H9 (cell line): ENCODE data around the gene GBP6. TPM values are rescaled to one million over a fixed set of nuclear protein-coding genes. Genes with fewer than 3 reads are reported as not detected.

Source experiments
- DNase-seq: peaks from one replicate; pipeline ENCODE4 v3.0.0-alpha.2; 2017
- H2AFZ ChIP-seq: one replicate; pipeline ENCODE4 v1.6.1; 2013; ENCODE audit warnings: mild to moderate bottlenecking, low read length, control low read depth, moderate library complexity
- H2AK5ac ChIP-seq: 2 replicates; pipeline ENCODE4 v1.6.1; 2013; ENCODE audit warnings: low read length, control low read depth, mixed read lengths; ENCODE audit not compliant: insufficient read length
- H2BK120ac ChIP-seq: one replicate; pipeline ENCODE4 v1.6.1; 2013; ENCODE audit warnings: low read depth, mild to moderate bottlenecking, low read length, control low read depth, inconsistent platforms; ENCODE audit not compliant: poor library complexity, severe bottlenecking
- H2BK12ac ChIP-seq: 2 replicates; pipeline ENCODE4 v1.6.1; 2013; ENCODE audit warnings: low read length, control low read depth, mixed read lengths, low read depth; ENCODE audit not compliant: insufficient read length
- H2BK15ac ChIP-seq: 2 replicates; pipeline ENCODE4 v1.6.1; 2013; ENCODE audit warnings: low read depth, low read length, control low read depth
- H2BK20ac ChIP-seq: one replicate; pipeline ENCODE4 v1.6.1; 2013; ENCODE audit warnings: low read depth, mild to moderate bottlenecking, low read length, control low read depth, inconsistent platforms; ENCODE audit not compliant: poor library complexity, severe bottlenecking
- H2BK5ac ChIP-seq: 2 replicates; pipeline ENCODE4 v1.6.1; 2013; ENCODE audit warnings: low read length, control low read depth, mixed read lengths; ENCODE audit not compliant: insufficient read length
- H3K14ac ChIP-seq: 2 replicates; pipeline ENCODE4 v1.6.1; 2013; ENCODE audit warnings: low read length, control low read depth; ENCODE audit not compliant: insufficient read depth
- H3K18ac ChIP-seq: 2 replicates; pipeline ENCODE4 v1.6.1; 2013; ENCODE audit warnings: low read depth, mild to moderate bottlenecking, mixed read lengths, low read length, control low read depth; ENCODE audit not compliant: insufficient read length
- H3K23ac ChIP-seq: 2 replicates; pipeline ENCODE4 v1.6.1; 2013; ENCODE audit warnings: low read length, control low read depth, mixed read lengths, low read depth; ENCODE audit not compliant: insufficient read length
- H3K23me2 ChIP-seq: 2 replicates; pipeline ENCODE4 v1.6.1; 2013; ENCODE audit warnings: low read depth, mild to moderate bottlenecking, mixed read lengths, low read length, control low read depth; ENCODE audit not compliant: insufficient read length, poor library complexity, severe bottlenecking
- H3K27ac ChIP-seq: 2 replicates; pipeline ENCODE4 v1.5.1; 2013; ENCODE audit warnings: low read length, control low read depth, mixed read lengths, low read depth; ENCODE audit not compliant: insufficient read length
- H3K27me3 ChIP-seq: 2 replicates; pipeline ENCODE4 v1.6.1; 2013; ENCODE audit warnings: low read length, control low read depth, inconsistent platforms; ENCODE audit not compliant: insufficient read depth
- H3K4ac ChIP-seq: 2 replicates; pipeline ENCODE4 v1.6.1; 2013; ENCODE audit warnings: low read depth, mild to moderate bottlenecking, control low read depth, inconsistent platforms, low read length, moderate library complexity
- H3K4me1 ChIP-seq: 2 replicates; pipeline ENCODE4 v1.6.1; 2013; ENCODE audit warnings: low read length, control low read depth, inconsistent platforms; ENCODE audit not compliant: insufficient read depth
- H3K4me2 ChIP-seq: 2 replicates; pipeline ENCODE4 v1.6.1; 2013; ENCODE audit warnings: low read length, control low read depth, mixed read lengths; ENCODE audit not compliant: insufficient read length, insufficient read depth
- H3K56ac ChIP-seq: 2 replicates; pipeline ENCODE4 v1.6.1; 2013; ENCODE audit warnings: low read depth, mild to moderate bottlenecking, mixed read lengths, low read length, control low read depth; ENCODE audit not compliant: insufficient read length
- H3K79me1 ChIP-seq: 2 replicates; pipeline ENCODE4 v1.6.1; 2013; ENCODE audit warnings: low read depth, mild to moderate bottlenecking, moderate library complexity, low read length, control low read depth, inconsistent platforms; ENCODE audit not compliant: insufficient read depth, poor library complexity, severe bottlenecking
- H3K79me2 ChIP-seq: 2 replicates; pipeline ENCODE4 v1.6.1; 2013; ENCODE audit warnings: low read length, control low read depth, inconsistent platforms; ENCODE audit not compliant: insufficient read depth
- H3K9ac ChIP-seq: 2 replicates; pipeline ENCODE4 v1.6.1; 2013; ENCODE audit warnings: low read length, control low read depth, mixed read lengths; ENCODE audit not compliant: insufficient read length; ENCODE audit errors: extremely low read depth
- H3K9me3 ChIP-seq: one replicate; pipeline ENCODE4 v1.6.1; 2013; ENCODE audit warnings: low read depth, low read length, inconsistent platforms; ENCODE audit not compliant: control insufficient read depth
- H3T11ph ChIP-seq: one replicate; pipeline ENCODE4 v1.6.1; 2013; ENCODE audit warnings: mild to moderate bottlenecking, low read length, control low read depth, inconsistent platforms
- H4K20me1 ChIP-seq: one replicate; pipeline ENCODE4 v1.6.1; 2013; ENCODE audit not compliant: control insufficient read depth, insufficient read length, insufficient read depth
- H4K5ac ChIP-seq: 2 replicates; pipeline ENCODE4 v1.6.1; 2013; ENCODE audit warnings: low read depth, mild to moderate bottlenecking, mixed read lengths, low read length, control low read depth; ENCODE audit not compliant: insufficient read length
- H4K8ac ChIP-seq: replicated peaks from 2 replicates; pipeline ENCODE4 v1.6.1; 2013; ENCODE audit warnings: low read length, control low read depth, mixed read lengths, low read depth; ENCODE audit not compliant: insufficient read length
- H4K91ac ChIP-seq: 2 replicates; pipeline ENCODE4 v1.6.1; 2013; ENCODE audit warnings: low read depth, mild to moderate bottlenecking, moderate library complexity, mixed read lengths, low read length, control low read depth; ENCODE audit not compliant: insufficient read length
- H3K27ac Mint-ChIP-seq, 3 experiments: 2 replicates in 2 of 3; 3 replicates in 1 of 3; pipeline ENCODE4 v1.8.0; 2020 to 2021; ENCODE audit warnings: mixed read lengths in 3 of 3, mild to moderate bottlenecking in 1 of 3, moderate library complexity in 1 of 3
- H3K27me3 Mint-ChIP-seq: 2 replicates; pipeline ENCODE4 v1.8.0; 2021; ENCODE audit warnings: low read depth, mild to moderate bottlenecking, moderate library complexity, mixed read lengths
- H3K36me3 Mint-ChIP-seq, 3 experiments: 2 replicates in 2 of 3; 3 replicates in 1 of 3; pipeline ENCODE4 v1.8.0; 2020 to 2021; ENCODE audit warnings: low read depth in 3 of 3, mixed read lengths in 3 of 3; ENCODE audit not compliant: insufficient read depth in 1 of 3
- H3K4me1 Mint-ChIP-seq, 2 experiments: 2 replicates each; pipeline ENCODE4 v1.8.0; 2020; ENCODE audit warnings: mixed read lengths in 2 of 2
- H3K4me3 Mint-ChIP-seq, 2 experiments: 2 replicates in 1 of 2; 3 replicates in 1 of 2; pipeline ENCODE4 v1.8.0; 2020 to 2021; ENCODE audit warnings: mild to moderate bottlenecking in 2 of 2, mixed read lengths in 2 of 2, moderate library complexity in 1 of 2
- H3K9me3 Mint-ChIP-seq, 2 experiments: 2 replicates in 1 of 2; 3 replicates in 1 of 2; pipeline ENCODE4 v1.8.0; 2020; ENCODE audit warnings: mild to moderate bottlenecking in 2 of 2, mixed read lengths in 2 of 2, moderate library complexity in 1 of 2
- CTCF ChIP-seq: fragments of 200-600 bp; sonication (generic); conservative IDR thresholded peaks from 3 replicates; pipeline ENCODE4 v1.8.0; 2021; ENCODE audit warnings: antibody characterized with exemption, mild to moderate bottlenecking
- WGBS: extraction: QIAGEN DNeasy Blood & Tissue Kit; methylation state at CpG from one replicate; pipeline ENCODE4 v1.1.7; 2013; ENCODE audit warnings: missing lambda C conversion rate, low lambda C conversion rate, mixed read lengths; ENCODE audit not compliant: insufficient read length; ENCODE audit errors: extremely low coverage; 5-methylcytosine and 5-hydroxymethylcytosine counted together
- total RNA-seq: library from RNA; stranded (reverse); gene quantifications from 2 replicates; pipeline ENCODE4 v1.2.1, GENCODE V29; 2021

GBP6 gene
- total RNA-seq, 1 experiment from 2014 or later = not detected

DNA sequence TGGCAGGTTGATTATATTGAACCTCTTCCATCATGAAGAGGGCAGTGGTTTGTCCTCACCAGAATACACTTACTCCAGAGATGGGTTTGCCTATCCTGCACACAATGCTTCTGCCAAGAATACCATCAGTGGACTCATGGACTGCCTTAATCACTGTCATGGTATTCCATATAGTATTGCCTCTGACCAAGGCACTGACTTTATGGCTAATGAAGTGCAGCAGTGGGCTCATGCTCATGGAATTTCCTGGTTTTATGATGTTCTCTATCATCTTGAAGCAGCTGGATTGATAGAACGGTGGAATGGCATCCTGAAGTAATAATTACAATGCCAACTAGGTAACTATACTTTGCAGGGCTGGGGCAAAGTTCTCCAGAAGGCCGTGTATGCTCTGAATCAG lies 16.6 kb upstream of the GBP6 start:
- H3K56ac ChIP-seq = no peak overlapping the region
- no peaks in the 10 kb centered on the region for H3K23me2 ChIP-seq
- no peaks in the 10 kb centered on the region for H3K4me1 ChIP-seq
- H3K79me2 ChIP-seq = no peaks in the 10 kb centered on the region
- no peaks in the 10 kb centered on the region; the same call in 1 of the 2 replicates for H3K27me3 Mint-ChIP-seq
- H4K8ac ChIP-seq = no peak overlapping the region
- H3K9me3 Mint-ChIP-seq = peaks cover 0 to 2% of the 10 kb centered on the region in 2 experiments; a peak in 1 of 5 replicates
- no peak overlapping the region for H3K14ac ChIP-seq
- peaks cover 5 to 8% of the 10 kb centered on the region in 2 experiments for H3K4me1 Mint-ChIP-seq
- no peak overlapping the region for H4K5ac ChIP-seq
- H3K79me1 ChIP-seq = no peaks in the 10 kb centered on the region
- no peak overlapping the region for H3K18ac ChIP-seq
- no peak overlapping the region for H2AFZ ChIP-seq
- no peaks in the 10 kb centered on the region for H3K27me3 ChIP-seq
- H3K9ac ChIP-seq = no peak overlapping the region
- no peak for DNase-seq
- H2BK15ac ChIP-seq = no peak overlapping the region
- H3T11ph ChIP-seq = no peak overlapping the region
- H3K4me2 ChIP-seq = no peak overlapping the region
- H3K4me3 Mint-ChIP-seq = no peak overlapping the region
- H3K36me3 Mint-ChIP-seq = no peaks in the 10 kb centered on the region
- no peaks in the 10 kb centered on the region for H4K20me1 ChIP-seq
- no peak overlapping the region for H2BK5ac ChIP-seq
- H4K91ac ChIP-seq = no peak overlapping the region
- no peak overlapping the region for H3K27ac Mint-ChIP-seq
- WGBS = no CpG with 5 or more reads among the region's 2 CpGs
- H2BK120ac ChIP-seq = no peak overlapping the region
- H3K27ac ChIP-seq = no peak overlapping the region
- H3K9me3 ChIP-seq = no peaks in the 10 kb centered on the region
- H3K23ac ChIP-seq = no peak overlapping the region
- no peak overlapping the region for H2AK5ac ChIP-seq
- no peak overlapping the region for H3K4ac ChIP-seq
- H2BK20ac ChIP-seq = no peak overlapping the region
- no peak overlapping the region for H2BK12ac ChIP-seq
- no peak for TF ChIP-seq CTCF
